OCI-M2 (cell line): ENCODE results near the gene FRAS1.
"Not testable (repeated sequence)": the region's sequence is repeated elsewhere in the genome, so short reads cannot be mapped to it uniquely, and the experiment has no call there.

ENCODE experiments used
- DNase-seq: peaks from one replicate; lab custom pipeline; 2025; ENCODE audit not compliant: unreplicated experiment; lab: John Stamatoyannopoulos, UW

The FRAS1 gene

GRCh38 chr4:78483811-78484210 is 426.7 kb downstream of the FRAS1 start:
- no peak for DNase-seq

GRCh38 chr4:78484574-78484973 is 427.5 kb downstream of the FRAS1 start:
- DNase-seq: peak; percentile 31

- DNase-seq: no peak
Measured at GRCh38 chr4:78493731-78494130, 436.6 kb downstream of the FRAS1 start.

GRCh38 chr4:78496021-78496643 is 439.0 kb downstream of the FRAS1 start:
- DNase-seq: no peak

GRCh38 chr4:78506260-78506659 is 449.1 kb downstream of the FRAS1 start:
- not testable (repeated sequence) for DNase-seq

GRCh38 chr4:78509043-78509442 is 451.9 kb downstream of the FRAS1 start:
- DNase-seq: no peak

- DNase-seq: no peak
Measured at GRCh38 chr4:78510108-78510507, 453.0 kb downstream of the FRAS1 start.

- DNase-seq: no peak
Measured at GRCh38 chr4:78510681-78511080, 453.6 kb downstream of the FRAS1 start.

- DNase-seq: no peak
Measured at GRCh38 chr4:78512357-78512920, 455.3 kb downstream of the FRAS1 start.

- DNase-seq: no peak
Measured at GRCh38 chr4:78513411-78513975, 456.4 kb downstream of the FRAS1 start.

- DNase-seq: peak; percentile 40
Measured at GRCh38 chr4:78517050-78517652, 460.0 kb downstream of the FRAS1 start.

- DNase-seq: no peak
Measured at GRCh38 chr4:78518561-78518960, 461.4 kb downstream of the FRAS1 start.

- no peak for DNase-seq
Measured at GRCh38 chr4:78519962-78520361, 462.8 kb downstream of the FRAS1 start.

GRCh38 chr4:78520808-78521226 is 463.7 kb downstream of the FRAS1 start:
- DNase-seq: no peak

GRCh38 chr4:78524009-78524408 is 466.9 kb downstream of the FRAS1 start:
- DNase-seq: no peak

GRCh38 chr4:78525559-78525958 is 468.4 kb downstream of the FRAS1 start:
- no peak for DNase-seq

GRCh38 chr4:78527103-78527502 is 470.0 kb downstream of the FRAS1 start:
- DNase-seq: no peak

- no peak for DNase-seq
Measured at GRCh38 chr4:78527555-78527954, 470.4 kb downstream of the FRAS1 start.

- no peak for DNase-seq
Measured at GRCh38 chr4:78528327-78528726, 471.2 kb downstream of the FRAS1 start.

- DNase-seq: no peak
Measured at GRCh38 chr4:78529569-78530209, 472.6 kb downstream of the FRAS1 start.

GRCh38 chr4:78532046-78532445 is 474.9 kb downstream of the FRAS1 start:
- no peak for DNase-seq

GRCh38 chr4:78533854-78534253 is 476.7 kb downstream of the FRAS1 start:
- DNase-seq: no peak
